Astrocyte (in vitro differentiated cells and primary cell): ENCODE measurements around the gene TEX53. TPM values are rescaled to one million over a fixed set of nuclear protein-coding genes. Genes with fewer than 3 reads are reported as not detected.

Experiments
- DNase-seq: peaks from one replicate; pipeline ENCODE4 v3.0.0-alpha.2; 2010; ENCODE audit warnings: low read depth
- FAIRE-seq: peaks from 2 replicates; lab custom pipeline; 2011; peaks lifted over from hg19 to GRCh38; lab: Jason Lieb, UNC
- H2AFZ ChIP-seq: 2 replicates; pipeline ENCODE4 v1.6.0; 2012; ENCODE audit warnings: low read depth, low read length, inconsistent platforms
- H3K27ac ChIP-seq: 2 replicates; pipeline ENCODE4 v1.5.1; 2011; ENCODE audit warnings: low read depth, low read length, inconsistent platforms
- H3K27me3 ChIP-seq: 2 replicates; pipeline ENCODE4 v1.6.0; 2011; ENCODE audit warnings: low read length, inconsistent platforms; ENCODE audit not compliant: insufficient read depth
- H3K36me3 ChIP-seq: 2 replicates; pipeline ENCODE4 v1.5.1; 2011; ENCODE audit warnings: low read length, inconsistent platforms; ENCODE audit not compliant: insufficient read depth
- H3K4me1 ChIP-seq: 2 replicates; pipeline ENCODE4 v1.5.1; 2011; ENCODE audit warnings: low read length, inconsistent platforms; ENCODE audit not compliant: insufficient read depth
- H3K4me2 ChIP-seq: 2 replicates; pipeline ENCODE4 v1.6.0; 2012; ENCODE audit warnings: low read length, inconsistent platforms
- H3K4me3 ChIP-seq: 2 replicates; pipeline ENCODE4 v1.5.1; 2011; ENCODE audit warnings: low read depth, mild to moderate bottlenecking, low read length, inconsistent platforms; ENCODE audit not compliant: insufficient read depth
- H3K79me2 ChIP-seq: 2 replicates; pipeline ENCODE4 v1.6.0; 2012; ENCODE audit warnings: mild to moderate bottlenecking, low read length, inconsistent platforms; ENCODE audit not compliant: insufficient read depth
- H3K9ac ChIP-seq: 2 replicates; pipeline ENCODE4 v1.6.0; 2012; ENCODE audit warnings: mild to moderate bottlenecking, low read length, inconsistent platforms
- H3K9me3 ChIP-seq: 2 replicates; pipeline ENCODE4 v1.5.1; 2012; ENCODE audit warnings: low read depth, mild to moderate bottlenecking, low read length, inconsistent platforms; ENCODE audit not compliant: insufficient read depth
- H4K20me1 ChIP-seq: 2 replicates; pipeline ENCODE4 v1.6.0; 2012; ENCODE audit warnings: low read length, inconsistent platforms; ENCODE audit not compliant: insufficient read depth
- H3K27ac Mint-ChIP-seq: one replicate; pipeline ENCODE4 v1.8.0; 2021; ENCODE audit warnings: mild to moderate bottlenecking, mixed read lengths; ENCODE audit not compliant: unreplicated experiment
- H3K27me3 Mint-ChIP-seq: one replicate; pipeline ENCODE4 v1.8.0; 2021; ENCODE audit warnings: low read depth, mixed read lengths; ENCODE audit not compliant: unreplicated experiment
- H3K36me3 Mint-ChIP-seq: one replicate; pipeline ENCODE4 v1.8.0; 2021; ENCODE audit warnings: low read depth, mixed read lengths; ENCODE audit not compliant: unreplicated experiment
- H3K4me1 Mint-ChIP-seq: one replicate; pipeline ENCODE4 v1.8.0; 2021; ENCODE audit warnings: low read depth, mixed read lengths; ENCODE audit not compliant: unreplicated experiment
- H3K4me3 Mint-ChIP-seq: one replicate; pipeline ENCODE4 v1.8.0; 2021; ENCODE audit warnings: mild to moderate bottlenecking, moderate library complexity, mixed read lengths; ENCODE audit not compliant: unreplicated experiment
- H3K9me3 Mint-ChIP-seq: one replicate; pipeline ENCODE4 v1.8.0; 2021; ENCODE audit warnings: mild to moderate bottlenecking, mixed read lengths; ENCODE audit not compliant: unreplicated experiment
- EZH2 ChIP-seq: IDR thresholded peaks from 2 replicates; pipeline ENCODE4 v1.6.1; 2012; ENCODE audit warnings: mild to moderate bottlenecking, low read length, inconsistent platforms; ENCODE audit not compliant: insufficient read depth
- total RNA-seq: library from RNA; stranded (reverse); gene quantifications from 2 replicates; pipeline ENCODE4 v1.2.1, GENCODE V29; 2021
- TF ChIP-seq, protein P1 (sequence below): IDR thresholded peaks from 2 replicates; pipeline ENCODE4 v1.5.1; 2011; ENCODE audit warnings: low read depth, mild to moderate bottlenecking, inconsistent platforms, low read length, moderate library complexity; ENCODE audit not compliant: insufficient read depth

The TEX53 gene
- total RNA-seq, 1 donor from 2014 or later: not detected

DNA sequence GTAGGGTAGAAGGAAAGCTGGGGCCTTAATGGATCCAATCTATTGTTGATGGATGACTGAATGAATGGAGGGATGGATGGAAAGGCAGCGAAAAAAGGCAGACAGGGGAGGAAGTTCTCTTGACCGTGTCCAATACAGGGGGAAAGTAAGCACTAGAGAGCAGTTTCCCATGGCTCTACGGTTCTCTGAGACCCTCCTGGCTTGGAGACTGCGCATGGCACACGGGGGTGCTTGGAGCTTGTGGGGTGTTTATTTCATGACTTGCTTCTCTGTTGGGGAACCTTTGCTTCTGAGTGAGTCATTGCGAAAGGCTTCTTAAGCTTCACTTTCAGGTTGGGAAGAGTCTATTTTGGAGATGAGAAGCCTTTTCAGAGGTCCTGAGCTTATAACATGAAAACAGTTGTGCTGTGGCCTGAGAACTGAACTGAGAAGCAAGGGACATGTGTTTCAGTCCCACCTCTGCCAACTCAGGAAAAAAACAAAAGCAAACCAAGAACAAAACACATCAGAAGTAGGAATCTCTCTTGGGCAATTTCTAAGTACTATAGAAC, 37.2 kb upstream of the TEX53 start:
- H3K4me2 ChIP-seq: no peak overlapping the region
- H3K27me3 ChIP-seq: no peaks in the 10 kb centered on the region
- no peaks in the 10 kb centered on the region for H4K20me1 ChIP-seq
- Mint-ChIP-seq H3K36me3 (no peaks in the 10 kb centered on the region), H3K27ac (no peak overlapping the region), H3K9me3 (no peaks in the 10 kb centered on the region), H3K27me3 (peaks cover 6% of the 10 kb centered on the region), H3K4me3 (no peak overlapping the region), H3K4me1 (peaks cover 42% of the 10 kb centered on the region)
- H3K4me1 ChIP-seq: peaks cover 38% of the 10 kb centered on the region
- FAIRE-seq (no peak), DNase-seq (no peak)
- H3K9me3 ChIP-seq: no peaks in the 10 kb centered on the region
- TF ChIP-seq, protein P1, sequence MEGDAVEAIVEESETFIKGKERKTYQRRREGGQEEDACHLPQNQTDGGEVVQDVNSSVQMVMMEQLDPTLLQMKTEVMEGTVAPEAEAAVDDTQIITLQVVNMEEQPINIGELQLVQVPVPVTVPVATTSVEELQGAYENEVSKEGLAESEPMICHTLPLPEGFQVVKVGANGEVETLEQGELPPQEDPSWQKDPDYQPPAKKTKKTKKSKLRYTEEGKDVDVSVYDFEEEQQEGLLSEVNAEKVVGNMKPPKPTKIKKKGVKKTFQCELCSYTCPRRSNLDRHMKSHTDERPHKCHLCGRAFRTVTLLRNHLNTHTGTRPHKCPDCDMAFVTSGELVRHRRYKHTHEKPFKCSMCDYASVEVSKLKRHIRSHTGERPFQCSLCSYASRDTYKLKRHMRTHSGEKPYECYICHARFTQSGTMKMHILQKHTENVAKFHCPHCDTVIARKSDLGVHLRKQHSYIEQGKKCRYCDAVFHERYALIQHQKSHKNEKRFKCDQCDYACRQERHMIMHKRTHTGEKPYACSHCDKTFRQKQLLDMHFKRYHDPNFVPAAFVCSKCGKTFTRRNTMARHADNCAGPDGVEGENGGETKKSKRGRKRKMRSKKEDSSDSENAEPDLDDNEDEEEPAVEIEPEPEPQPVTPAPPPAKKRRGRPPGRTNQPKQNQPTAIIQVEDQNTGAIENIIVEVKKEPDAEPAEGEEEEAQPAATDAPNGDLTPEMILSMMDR: no peak
- no peak for TF ChIP-seq EZH2
- H2AFZ ChIP-seq: no peak overlapping the region
- H3K79me2 ChIP-seq: no peaks in the 10 kb centered on the region
- H3K4me3 ChIP-seq: no peak overlapping the region
- H3K36me3 ChIP-seq: no peaks in the 10 kb centered on the region
- H3K9ac ChIP-seq: no peak overlapping the region
- H3K27ac ChIP-seq: no peak overlapping the region

DNA sequence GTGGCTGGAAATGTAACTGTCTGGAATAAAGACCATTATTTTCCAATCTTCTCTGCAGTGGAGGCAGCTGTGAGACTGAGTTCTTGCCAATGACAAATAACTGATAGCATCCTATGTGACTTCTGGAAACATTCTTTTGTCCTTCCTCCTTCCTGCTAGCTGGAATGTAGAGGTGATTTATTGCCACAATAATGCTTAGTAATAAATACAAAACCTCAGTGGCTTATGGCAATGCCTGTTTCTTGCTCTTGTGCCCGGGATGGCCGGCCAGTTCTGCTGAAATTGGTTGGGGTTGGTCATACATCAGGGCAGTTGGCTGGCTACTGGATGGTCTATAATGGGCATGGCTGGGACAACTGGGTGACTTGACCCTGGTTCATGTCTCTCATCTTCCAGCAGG, 36.5 kb upstream of the TEX53 start:
- H3K4me3 ChIP-seq: no peak overlapping the region
- no peak overlapping the region for H3K27ac Mint-ChIP-seq
- peaks cover 38% of the 10 kb centered on the region for H3K4me1 ChIP-seq
- no peaks in the 10 kb centered on the region for H3K79me2 ChIP-seq
- no peaks in the 10 kb centered on the region for H3K36me3 ChIP-seq
- no peaks in the 10 kb centered on the region for H4K20me1 ChIP-seq
- peak overlapping the region; percentile 19 for H3K4me2 ChIP-seq
- H2AFZ ChIP-seq: no peak overlapping the region
- H3K4me3 Mint-ChIP-seq: no peak overlapping the region
- peaks cover 42% of the 10 kb centered on the region for H3K4me1 Mint-ChIP-seq
- H3K27me3 ChIP-seq: no peaks in the 10 kb centered on the region
- TF ChIP-seq EZH2: no peak
- TF ChIP-seq, protein P1: no peak
- no peak overlapping the region for H3K9ac ChIP-seq
- H3K9me3 ChIP-seq: no peaks in the 10 kb centered on the region
- H3K27ac ChIP-seq: no peak overlapping the region
- FAIRE-seq (peak; percentile 86), DNase-seq (peak; percentile 90)
- H3K27me3 Mint-ChIP-seq: peaks cover 6% of the 10 kb centered on the region
- H3K9me3 Mint-ChIP-seq: no peaks in the 10 kb centered on the region
- no peaks in the 10 kb centered on the region for H3K36me3 Mint-ChIP-seq

DNA sequence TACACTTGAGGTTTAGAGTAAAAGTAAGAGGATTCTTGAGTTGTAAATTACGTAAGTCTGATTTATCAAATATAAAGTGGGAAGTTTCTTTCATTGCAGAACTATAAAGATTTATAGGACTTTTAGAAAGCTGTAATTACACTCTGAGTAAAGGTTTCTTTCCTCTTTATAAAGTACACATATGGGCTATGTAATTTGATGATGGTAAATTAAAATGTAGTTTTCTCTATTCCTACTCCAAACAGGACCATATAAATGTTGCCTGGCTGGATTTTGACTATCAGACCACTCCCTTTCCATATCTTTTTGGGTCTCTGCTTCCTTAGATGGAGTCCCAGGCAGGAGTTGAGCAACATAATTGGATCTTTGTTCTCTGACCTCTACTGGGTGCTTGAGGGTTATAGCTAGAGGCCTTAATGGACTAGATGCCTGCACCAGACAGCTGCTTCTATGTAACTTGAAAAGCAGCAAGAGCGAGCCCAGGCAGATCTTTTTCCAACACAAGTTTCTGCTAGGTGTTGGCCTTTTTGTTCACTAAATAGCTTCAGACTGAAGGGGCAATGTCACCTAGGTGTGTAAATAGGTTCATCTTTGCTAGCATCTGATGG, 35.7 kb upstream of the TEX53 start:
- Histone ChIP-seq H2AFZ (no peak overlapping the region), H3K4me3 (no peak overlapping the region), H3K36me3 (no peaks in the 10 kb centered on the region), H3K79me2 (no peaks in the 10 kb centered on the region), H3K9me3 (no peaks in the 10 kb centered on the region), H4K20me1 (no peaks in the 10 kb centered on the region), H3K4me2 (no peak overlapping the region), H3K27ac (no peak overlapping the region), H3K4me1 (peaks cover 38% of the 10 kb centered on the region), H3K9ac (no peak overlapping the region), H3K27me3 (no peaks in the 10 kb centered on the region)
- no peak for DNase-seq
- TF ChIP-seq, protein P1: no peak
- TF ChIP-seq EZH2: no peak
- H3K4me1 Mint-ChIP-seq: peaks cover 42% of the 10 kb centered on the region
- H3K27me3 Mint-ChIP-seq: peaks cover 3% of the 10 kb centered on the region
- no peak for FAIRE-seq
- H3K4me3 Mint-ChIP-seq: no peak overlapping the region
- no peaks in the 10 kb centered on the region for H3K36me3 Mint-ChIP-seq
- no peak overlapping the region for H3K27ac Mint-ChIP-seq
- peaks cover under 1% of the 10 kb centered on the region for H3K9me3 Mint-ChIP-seq
